ENCODE data around the gene FBRSL1. TPM values are rescaled to one million over a fixed set of nuclear protein-coding genes. Genes with fewer than 3 reads are reported as not detected.

The FBRSL1 gene
- total RNA-seq, 1 experiment from 2014 or later = 124 TPM

DNA sequence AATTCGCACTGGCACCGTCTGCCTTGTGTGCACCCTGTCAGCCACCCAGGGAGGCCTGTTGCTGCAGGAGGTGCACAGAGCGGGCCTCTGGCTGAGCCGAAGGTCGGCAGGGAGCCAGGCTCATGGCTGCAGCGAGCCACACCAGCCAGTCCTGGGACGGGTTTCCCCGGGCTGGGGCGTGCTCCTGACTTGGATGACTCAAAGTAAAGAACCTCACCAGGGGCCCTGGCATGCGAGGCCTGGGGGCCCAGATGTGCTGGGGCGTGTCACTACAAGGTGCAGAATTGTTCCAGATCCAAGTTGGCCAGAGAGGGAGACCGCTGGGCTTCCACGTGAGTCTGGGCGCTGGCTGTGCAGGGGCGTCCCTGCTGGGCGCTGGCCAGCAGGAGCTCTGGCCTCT, 34.5 kb downstream of the FBRSL1 start (continued):
- TF ChIP-seq, protein P1, sequence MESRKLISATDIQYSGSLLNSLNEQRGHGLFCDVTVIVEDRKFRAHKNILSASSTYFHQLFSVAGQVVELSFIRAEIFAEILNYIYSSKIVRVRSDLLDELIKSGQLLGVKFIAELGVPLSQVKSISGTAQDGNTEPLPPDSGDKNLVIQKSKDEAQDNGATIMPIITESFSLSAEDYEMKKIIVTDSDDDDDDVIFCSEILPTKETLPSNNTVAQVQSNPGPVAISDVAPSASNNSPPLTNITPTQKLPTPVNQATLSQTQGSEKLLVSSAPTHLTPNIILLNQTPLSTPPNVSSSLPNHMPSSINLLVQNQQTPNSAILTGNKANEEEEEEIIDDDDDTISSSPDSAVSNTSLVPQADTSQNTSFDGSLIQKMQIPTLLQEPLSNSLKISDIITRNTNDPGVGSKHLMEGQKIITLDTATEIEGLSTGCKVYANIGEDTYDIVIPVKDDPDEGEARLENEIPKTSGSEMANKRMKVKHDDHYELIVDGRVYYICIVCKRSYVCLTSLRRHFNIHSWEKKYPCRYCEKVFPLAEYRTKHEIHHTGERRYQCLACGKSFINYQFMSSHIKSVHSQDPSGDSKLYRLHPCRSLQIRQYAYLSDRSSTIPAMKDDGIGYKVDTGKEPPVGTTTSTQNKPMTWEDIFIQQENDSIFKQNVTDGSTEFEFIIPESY (IDR thresholded peaks at IDR 0.05; ENCODE audit: extremely low read depth, insufficient replicate concordance, low read length) = no peak
- TF ChIP-seq ZFX (IDR thresholded peaks at IDR 0.05) (no peak), JUND (IDR thresholded peaks at IDR 0.05) (no peak), ZNF274 (IDR thresholded peaks at IDR 0.05; ENCODE audit: low read depth, low read length) (no peak), YY1 (IDR thresholded peaks at IDR 0.05; ENCODE audit: extremely low read depth, insufficient replicate concordance, low read depth, low read length) (no peak), ELF1 (IDR thresholded peaks at IDR 0.05; ENCODE audit: borderline replicate concordance, low read depth) (no peak), REST (IDR thresholded peaks at IDR 0.05; ENCODE audit: low read depth) (no peak), RAD21 (IDR thresholded peaks at IDR 0.05; ENCODE audit: low read depth) (no peak)
